ENCODE data around the gene SLC6A1.

DNA sequence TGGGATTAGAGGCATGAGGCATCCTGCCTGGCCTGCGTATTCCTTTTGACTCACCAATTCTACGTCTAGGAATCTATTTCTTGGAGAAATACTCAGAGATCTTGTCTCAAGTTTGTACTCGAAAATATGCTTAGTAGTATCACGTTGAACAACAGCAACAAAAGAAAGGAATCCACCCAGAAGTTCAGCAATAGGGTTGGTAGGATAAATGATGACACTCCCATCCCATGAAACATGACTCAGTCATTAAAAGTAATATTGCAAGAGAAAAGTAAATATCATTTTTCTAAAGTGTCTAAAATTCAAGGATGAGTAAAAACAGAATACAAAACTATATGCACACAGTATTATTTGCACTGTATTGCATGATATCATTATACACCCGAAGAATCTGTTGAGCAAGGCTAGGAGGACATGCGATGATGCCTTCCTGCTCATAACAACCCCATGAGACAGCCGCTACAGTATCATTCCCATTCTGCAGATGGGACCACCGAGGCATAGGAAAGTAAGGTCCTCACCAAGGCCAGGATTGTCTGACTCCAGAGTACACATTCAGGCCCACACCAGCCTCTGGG, 61.5 kb downstream of the SLC6A1 start:
- TF ChIP-seq CTCF (IDR thresholded peaks at IDR 0.05; ENCODE audit: low read depth, low read length) (no peak), POLR2A (IDR thresholded peaks at IDR 0.05; ENCODE audit: extremely low read depth, insufficient read length) (no peak)

Data from NB4 (cell line).